ENCODE results near the gene NSUN3. TPM values are rescaled to one million over a fixed set of nuclear protein-coding genes. Genes with fewer than 3 reads are reported as not detected.

The NSUN3 gene
- total RNA-seq, 2 donors from 2014 or later = 14.4 to 15.8 TPM

DNA sequence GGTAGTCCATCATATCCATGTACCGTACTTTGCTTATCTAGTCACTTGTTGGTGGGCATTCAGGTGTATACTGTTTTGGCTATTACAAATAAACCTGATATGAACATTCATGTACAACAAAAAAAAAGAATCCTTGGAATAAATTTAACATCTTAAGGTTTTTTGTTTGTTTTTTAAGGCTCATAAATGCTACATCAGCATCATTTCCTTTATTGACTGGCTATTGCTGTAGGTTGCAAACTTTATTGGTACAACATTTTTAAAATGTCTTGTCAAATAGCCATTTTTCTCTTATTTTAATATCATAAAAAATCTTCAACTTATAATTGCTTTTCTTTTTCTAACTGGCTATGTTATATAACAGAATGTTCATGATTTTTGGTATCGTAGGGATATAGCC lies 16.3 kb upstream of the NSUN3 start:
- TF ChIP-seq CTCF (IDR thresholded peaks at IDR 0.05) = no peak
- ATAC-seq (ENCODE audit: insufficient number of reproducible peaks, low FRiP score, low read depth) (no peak), DNase-seq (ENCODE audit: low spot score) (no peak)
- H3K27ac ChIP-seq = no peak overlapping the region
- no peak overlapping the region for H3K4me3 ChIP-seq
- peaks cover 10% of the 10 kb centered on the region for H3K36me3 ChIP-seq
- no peaks in the 10 kb centered on the region for H3K27me3 ChIP-seq (replicated peaks; ENCODE audit: insufficient read depth)
- no peaks in the 10 kb centered on the region for H3K4me1 ChIP-seq (ENCODE audit: control insufficient read depth in 1 of 2, low read depth in 2 of 2)
- no peaks in the 10 kb centered on the region for H3K9me3 ChIP-seq

GRCh38 chr3:94049267-94049666 lies 13.6 kb upstream of the NSUN3 start:
- TF ChIP-seq CTCF (IDR thresholded peaks at IDR 0.05) = no peak
- no peak for ATAC-seq (ENCODE audit: insufficient number of reproducible peaks, low FRiP score, low read depth)
- peaks cover 6% of the 10 kb centered on the region for H3K36me3 ChIP-seq
- H3K4me3 ChIP-seq = no peak overlapping the region
- no peaks in the 10 kb centered on the region for H3K9me3 ChIP-seq
- no peaks in the 10 kb centered on the region for H3K27me3 ChIP-seq (replicated peaks; ENCODE audit: insufficient read depth)
- DNase-seq (ENCODE audit: low spot score) = no peak
- H3K4me1 ChIP-seq (ENCODE audit: control insufficient read depth in 1 of 2, low read depth in 2 of 2) = no peaks in the 10 kb centered on the region
- no peak overlapping the region for H3K27ac ChIP-seq

GRCh38 chr3:94050546-94050945 lies 12.3 kb upstream of the NSUN3 start:
- DNase-seq (ENCODE audit: low spot score) (no peak), ATAC-seq (ENCODE audit: insufficient number of reproducible peaks, low FRiP score, low read depth) (no peak)
- Histone ChIP-seq H3K36me3 (no peaks in the 10 kb centered on the region), H3K27ac (no peak overlapping the region), H3K4me1 (ENCODE audit: control insufficient read depth in 1 of 2, low read depth in 2 of 2) (no peaks in the 10 kb centered on the region), H3K4me3 (no peak overlapping the region), H3K27me3 (replicated peaks; ENCODE audit: insufficient read depth) (no peaks in the 10 kb centered on the region), H3K9me3 (no peaks in the 10 kb centered on the region)
- TF ChIP-seq CTCF (IDR thresholded peaks at IDR 0.05) = no peak

- peaks cover 18 to 30% of the 10 kb centered on the region in 2 donors for H3K4me1 ChIP-seq (ENCODE audit: control insufficient read depth in 1 of 2, low read depth in 2 of 2)
- ATAC-seq (ENCODE audit: insufficient number of reproducible peaks, low FRiP score, low read depth) (no peak), DNase-seq (ENCODE audit: low spot score) (no peak)
- H3K36me3 ChIP-seq = no peaks in the 10 kb centered on the region
- H3K4me3 ChIP-seq = no peak overlapping the region
- no peaks in the 10 kb centered on the region for H3K9me3 ChIP-seq
- no peak for TF ChIP-seq CTCF (IDR thresholded peaks at IDR 0.05)
- no peaks in the 10 kb centered on the region for H3K27me3 ChIP-seq (replicated peaks; ENCODE audit: insufficient read depth)
- H3K27ac ChIP-seq = no peak overlapping the region
Observed at GRCh38 chr3:94061297-94061696, 1.6 kb upstream of the NSUN3 start.

DNA sequence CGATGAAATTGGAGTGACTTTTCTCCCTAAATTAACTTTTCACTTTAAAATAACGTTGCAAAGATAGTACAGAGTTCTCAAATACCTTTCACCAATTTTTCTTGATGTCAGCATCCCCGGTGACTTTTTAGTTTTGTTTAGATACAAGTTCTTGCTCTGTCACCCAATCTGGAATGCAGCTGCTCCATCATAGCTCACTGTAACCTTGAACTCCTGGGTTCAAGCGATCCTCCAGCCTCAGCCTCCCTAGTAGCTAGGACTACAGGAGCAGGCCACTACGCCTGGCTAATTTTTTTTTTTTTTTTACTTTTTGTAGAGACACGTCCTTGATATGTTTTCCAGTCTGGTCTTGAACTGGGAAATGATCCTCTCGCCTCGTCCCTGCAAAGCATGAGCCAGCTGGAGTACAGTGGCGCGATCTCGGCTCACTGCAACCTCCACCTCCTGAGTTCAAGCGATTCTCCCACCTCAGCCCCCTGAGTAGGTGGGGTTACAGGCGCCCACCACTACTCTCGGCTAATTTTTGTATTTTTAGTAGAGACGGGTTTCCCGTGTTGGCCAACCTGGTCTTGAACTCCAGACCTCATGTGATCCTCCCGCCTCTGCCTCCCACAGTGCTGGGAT lies 747 bp downstream of the NSUN3 start:
- Histone ChIP-seq H3K9me3 (no peaks in the 10 kb centered on the region), H3K36me3 (no peaks in the 10 kb centered on the region), H3K27ac (peak overlapping the region; percentile 91 to 97), H3K4me1 (ENCODE audit: control insufficient read depth in 1 of 2, low read depth in 2 of 2) (peaks cover 18 to 33% of the 10 kb centered on the region in 2 donors), H3K4me3 (peak overlapping the region; percentile 84), H3K27me3 (replicated peaks; ENCODE audit: insufficient read depth) (no peaks in the 10 kb centered on the region)
- TF ChIP-seq CTCF (IDR thresholded peaks at IDR 0.05) = no peak
- DNase-seq (ENCODE audit: low spot score) (no peak), ATAC-seq (ENCODE audit: insufficient number of reproducible peaks, low FRiP score, low read depth) (no peak)
